OCI-LY7 (cell line): ENCODE results near the gene RDH16.

Experiments
- CTCF ChIP-seq: fragments of 200-600 bp; sonication (generic); conservative IDR thresholded peaks from 2 replicates; pipeline ENCODE4 v1.5.1; 2014; ENCODE audit warnings: mild to moderate bottlenecking, antibody characterized with exemption, low read length, moderate library complexity, mixed read lengths
- EZH2phosphoT487 ChIP-seq: fragments of 200-600 bp; sonication (generic); IDR thresholded peaks from 2 replicates; pipeline ENCODE4 v1.6.1; 2018; ENCODE audit warnings: low read depth, borderline replicate concordance, mild to moderate bottlenecking, mixed run types, antibody characterized with exemption, low read length, moderate library complexity, mixed read lengths

GRCh38 chr12:56914724-56915123, 42.7 kb downstream of the RDH16 start:
- TF ChIP-seq EZH2phosphoT487 (no peak), CTCF (no peak)
